Transverse colon (tissue), 4 donors: ENCODE data around the gene SERTM2.

Experiments
- CTCF ChIP-seq, 5 experiments: fragments of 200-600 bp in 3 of 5; fragments of 450-650 bp in 2 of 5; sonication (generic) in 3 of 5; IDR thresholded peaks; 1 replicate in 2 of 5; 2 replicates in 3 of 5; pipeline ENCODE4 v1.5.1; 2016 to 2017; ENCODE audit warnings: antibody characterized with exemption in 5 of 5, inconsistent platforms in 3 of 5, mild to moderate bottlenecking in 2 of 5, moderate library complexity in 1 of 5
- EP300 ChIP-seq: sonication (generic); formaldehyde crosslinking; IDR thresholded peaks from one replicate; pipeline ENCODE4 v1.6.1; 2017; ENCODE audit warnings: antibody characterized with exemption, low read depth
- POLR2A ChIP-seq: fragments of 450-650 bp; IDR thresholded peaks from one replicate; pipeline ENCODE4 v1.6.1; 2016; ENCODE audit warnings: antibody characterized with exemption, mild to moderate bottlenecking, moderate library complexity
- POLR2AphosphoS5 ChIP-seq, 3 donors: sonication (generic); formaldehyde crosslinking; IDR thresholded peaks; one replicate each; pipeline ENCODE4 v1.6.1; 2016; ENCODE audit warnings: antibody characterized with exemption in 3 of 3

GRCh38 chrX:111483881-111484280 is 27.6 kb upstream of the SERTM2 start:
- no peak for TF ChIP-seq CTCF (IDR thresholded peaks at IDR 0.05)
- no peak for TF ChIP-seq POLR2AphosphoS5 (IDR thresholded peaks at IDR 0.05)
- no peak for TF ChIP-seq POLR2A
- no peak for TF ChIP-seq EP300
